Measurements from ENCODE around the gene STARD6. TPM values are rescaled to one million over a fixed set of nuclear protein-coding genes. Genes with fewer than 3 reads are reported as not detected.
"Not testable (repeated sequence)": the region's sequence is repeated elsewhere in the genome, so short reads cannot be mapped to it uniquely, and the experiment has no call there.

The STARD6 gene
- total RNA-seq, 1 donor from 2014 or later = 0.15 TPM

DNA sequence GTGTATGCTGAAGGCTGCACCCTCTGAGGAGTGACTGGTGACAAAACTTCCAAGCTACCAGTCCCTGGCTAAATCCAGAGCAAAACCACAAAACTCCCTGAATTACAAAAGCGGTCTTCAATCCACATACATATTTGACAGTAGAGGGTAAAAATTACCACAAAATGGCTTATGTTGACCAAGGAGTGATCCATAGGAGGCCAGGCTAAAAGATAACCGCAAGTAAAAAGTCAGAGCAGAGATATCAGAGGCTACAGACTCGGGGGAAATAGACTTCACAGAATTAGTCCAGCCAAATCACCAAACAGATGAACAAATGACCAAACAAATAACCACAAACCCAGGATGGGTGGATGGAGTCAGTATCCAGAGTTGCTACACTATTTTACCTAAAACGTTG is 19.4 kb downstream of the STARD6 start:
- DNase-seq (ENCODE audit: low read depth) = no peak

DNA sequence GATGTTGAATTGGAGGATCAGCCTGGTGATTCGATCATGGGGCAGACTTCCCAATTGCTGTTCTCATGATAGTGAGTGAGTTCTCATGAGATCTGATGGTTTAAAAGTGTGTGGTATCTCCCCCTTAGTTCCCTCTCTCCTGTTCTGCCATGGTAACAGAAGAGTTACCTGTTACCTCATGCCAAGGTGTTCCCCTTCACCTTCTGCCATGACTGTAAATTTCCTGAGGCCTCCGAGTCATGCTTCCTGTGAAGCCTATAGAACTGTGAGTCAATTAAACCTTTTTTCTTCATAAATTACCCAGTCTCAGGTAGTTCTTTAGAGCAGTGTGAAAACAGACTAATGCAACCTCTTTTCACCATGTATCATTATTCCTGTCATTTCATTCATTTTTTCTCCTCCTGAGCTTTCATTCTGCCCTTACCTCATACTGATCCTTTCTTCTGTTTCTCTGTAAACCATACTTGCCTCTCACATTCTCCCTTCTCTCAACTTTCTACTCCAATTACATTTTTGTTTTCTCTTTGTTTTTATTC is 22.0 kb downstream of the STARD6 start:
- no peak for DNase-seq (ENCODE audit: low read depth)

DNA sequence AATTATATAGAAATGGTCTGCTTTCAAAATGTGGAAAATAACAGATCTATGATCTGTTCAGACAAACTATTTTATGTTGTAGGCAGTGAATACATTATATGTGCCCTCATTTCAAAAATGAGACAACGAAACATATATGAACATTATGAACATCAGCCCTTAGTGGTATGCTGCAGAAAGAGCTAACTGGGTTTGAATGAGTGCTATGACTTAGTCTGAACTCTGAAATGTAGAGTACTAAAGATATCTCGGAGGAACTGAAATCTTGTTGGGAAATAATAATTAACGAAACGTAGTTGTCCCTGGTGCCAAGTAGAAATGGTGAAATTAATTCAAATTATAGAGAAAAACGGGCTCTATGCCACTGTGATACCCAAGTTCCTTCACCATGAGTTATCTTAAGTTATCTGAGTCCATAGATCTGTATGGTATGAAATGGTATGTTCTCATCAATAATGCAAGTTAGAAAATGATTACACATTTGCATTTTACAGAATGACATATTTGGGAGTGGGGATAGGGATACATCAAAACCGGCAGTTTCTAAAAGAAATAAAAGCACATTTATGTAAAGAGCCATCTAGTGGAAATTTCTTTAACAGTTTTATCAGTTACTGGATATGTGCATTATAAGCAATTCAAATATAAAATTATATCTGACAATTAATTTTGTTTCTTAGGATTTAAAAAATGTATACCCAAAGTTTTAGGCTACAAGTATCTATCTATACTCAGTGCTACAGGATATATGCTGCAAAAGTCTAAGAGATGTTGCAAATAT is 26.7 kb downstream of the STARD6 start:
- DNase-seq (ENCODE audit: low read depth) = peak; percentile 4

DNA sequence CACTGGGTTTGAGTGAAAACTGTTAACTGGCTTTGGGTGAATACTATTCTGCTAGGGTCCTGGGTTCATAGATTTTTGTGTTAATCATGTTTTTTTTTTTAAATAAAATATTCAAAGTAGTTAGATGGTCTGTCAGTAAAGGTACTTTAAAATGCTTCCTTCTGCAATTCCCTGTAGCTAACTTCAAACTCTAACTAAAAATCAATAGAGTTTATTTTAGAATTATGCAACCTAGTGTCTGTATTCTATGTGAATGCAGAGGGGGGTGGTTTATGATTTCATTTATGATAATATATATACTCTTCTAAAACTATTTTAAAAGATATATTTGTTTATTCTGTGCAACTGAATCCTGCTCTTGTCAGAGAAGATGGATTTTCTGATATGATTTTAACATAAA is 27.9 kb downstream of the STARD6 start:
- DNase-seq (ENCODE audit: low read depth) = no peak

DNA sequence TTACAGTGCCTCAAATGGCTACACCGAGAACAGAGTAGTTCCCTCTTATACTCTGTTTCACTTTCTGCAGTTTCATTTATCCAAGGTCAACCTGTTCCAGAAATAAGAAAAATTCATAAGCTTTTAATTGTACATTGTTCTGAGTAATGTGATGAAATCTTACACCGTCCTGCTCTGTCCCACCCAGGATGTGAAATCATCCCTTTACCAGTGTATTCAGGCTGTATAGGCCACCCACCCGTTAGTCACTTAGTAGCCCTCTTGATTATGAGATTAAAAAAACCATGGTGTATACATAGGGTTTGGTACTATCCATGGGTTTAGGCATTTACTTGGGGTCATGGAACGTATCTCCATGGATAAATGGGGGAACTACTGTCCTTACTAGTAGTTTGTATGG is 29.8 kb downstream of the STARD6 start:
- no peak for DNase-seq (ENCODE audit: low read depth)

DNA sequence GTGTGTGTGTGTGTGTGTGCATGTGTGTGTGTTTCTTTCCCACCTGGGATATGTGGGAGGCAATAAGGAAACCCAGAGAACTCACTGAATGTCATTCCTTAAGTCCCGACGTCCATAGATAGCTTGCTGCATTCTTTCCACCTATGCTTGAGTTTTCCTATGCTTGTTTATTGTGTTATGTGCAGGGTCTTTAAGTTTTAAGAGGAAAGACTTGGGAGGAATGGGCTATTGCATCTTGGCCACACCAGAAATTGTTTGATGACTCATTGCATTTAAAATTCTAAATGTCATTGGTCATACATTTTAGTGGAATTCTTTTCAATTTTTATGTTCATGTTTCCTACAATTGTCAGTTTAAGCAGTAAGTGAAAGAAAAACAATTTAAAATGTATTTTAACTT is 33.7 kb downstream of the STARD6 start:
- peak; percentile 8 for DNase-seq (ENCODE audit: low read depth)

DNA sequence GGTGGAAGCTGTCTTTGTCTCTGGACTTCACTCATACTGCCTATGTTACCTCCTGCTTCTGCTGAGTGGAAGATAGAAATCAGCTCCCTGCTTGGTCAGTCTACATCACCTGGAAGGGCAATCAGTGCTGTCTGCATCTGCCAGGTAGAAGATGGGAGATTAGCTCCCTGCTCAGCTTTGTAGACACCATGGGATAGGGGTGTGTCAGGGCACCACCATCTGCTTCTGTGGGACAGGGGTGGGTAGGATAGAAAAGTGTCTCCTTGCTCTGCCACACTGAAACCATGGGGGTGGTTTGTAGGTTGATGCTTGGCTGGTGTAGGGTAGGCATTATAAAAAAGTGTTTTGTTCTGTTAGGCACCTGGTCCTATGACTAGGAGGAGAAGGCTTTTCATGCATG is 34.1 kb downstream of the STARD6 start:
- DNase-seq (ENCODE audit: low read depth) = no peak

DNA sequence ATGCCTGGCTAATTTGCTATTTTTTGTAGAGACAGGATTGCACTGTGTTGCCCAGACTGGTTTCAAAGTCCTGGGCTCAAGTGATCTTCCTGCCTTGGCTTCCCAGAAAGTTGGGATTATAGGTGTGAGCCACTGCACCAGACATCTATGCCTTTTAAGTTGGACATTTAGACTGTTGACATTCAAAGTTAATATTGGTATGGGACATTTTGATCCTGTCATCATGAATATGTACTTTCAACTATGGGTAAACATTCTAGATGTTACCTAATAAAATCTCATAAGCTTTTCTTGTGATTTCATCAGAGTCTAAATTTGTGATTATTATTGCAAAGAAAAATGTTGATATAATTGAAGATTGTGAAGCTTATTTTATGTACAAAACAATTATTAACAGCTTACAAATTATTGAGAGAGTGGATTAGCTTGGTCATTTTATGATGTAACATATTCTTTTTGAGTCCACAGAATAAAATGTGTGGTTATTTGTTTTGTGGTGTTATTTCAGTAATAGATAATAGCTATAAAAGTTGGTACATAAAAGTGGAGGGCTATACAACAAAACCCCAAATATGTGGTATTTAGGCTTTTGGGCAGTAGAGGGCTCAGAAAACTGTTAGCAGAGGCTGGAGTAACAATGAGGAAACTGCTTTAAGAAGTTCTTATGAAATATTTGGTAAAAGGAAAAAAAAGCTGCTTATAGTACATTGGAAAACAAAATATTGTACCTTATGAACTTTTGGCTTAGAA is 41.4 kb downstream of the STARD6 start:
- peak; percentile 4 for DNase-seq (ENCODE audit: low read depth)

DNA sequence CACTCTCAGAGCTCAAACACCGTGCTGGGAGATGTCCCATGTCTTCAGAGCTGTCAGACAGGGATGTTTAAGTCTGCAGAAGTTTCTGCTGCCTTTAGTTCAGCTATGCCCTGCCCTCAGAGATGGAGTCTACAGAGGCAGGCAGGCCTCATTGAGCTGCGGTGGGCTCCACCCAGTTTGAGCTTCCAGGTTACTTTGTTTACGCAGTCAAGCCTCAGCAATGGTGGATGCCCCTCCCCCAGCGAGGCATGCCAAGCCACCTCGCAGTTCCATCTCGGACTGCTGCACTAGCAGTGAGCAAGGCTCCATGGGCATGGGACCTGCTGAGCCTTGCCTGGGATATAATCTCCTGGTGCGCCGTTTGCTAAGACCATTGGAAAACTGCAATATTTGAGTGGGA is 48.1 kb downstream of the STARD6 start:
- DNase-seq (ENCODE audit: low read depth) = not testable (repeated sequence)

DNA sequence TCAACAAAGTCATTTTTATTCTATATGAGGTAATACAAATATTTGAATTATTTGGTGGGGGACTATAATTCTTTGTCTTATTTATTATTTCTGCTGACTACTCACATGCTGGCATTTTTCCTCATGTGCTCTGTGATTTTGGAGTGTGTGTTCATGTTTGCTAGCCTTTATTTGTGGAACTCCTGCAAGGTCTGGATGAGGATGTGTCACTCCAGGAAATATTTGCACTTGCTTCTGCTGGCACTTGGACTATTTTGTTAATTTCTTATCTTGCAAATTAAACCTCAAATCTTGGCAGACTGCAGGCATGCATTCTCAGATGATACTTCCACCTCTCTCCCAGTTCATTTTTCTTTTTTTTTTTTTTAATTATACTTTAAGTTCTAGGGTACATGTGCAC is 54.2 kb downstream of the STARD6 start:
- no peak for DNase-seq (ENCODE audit: low read depth)

DNA sequence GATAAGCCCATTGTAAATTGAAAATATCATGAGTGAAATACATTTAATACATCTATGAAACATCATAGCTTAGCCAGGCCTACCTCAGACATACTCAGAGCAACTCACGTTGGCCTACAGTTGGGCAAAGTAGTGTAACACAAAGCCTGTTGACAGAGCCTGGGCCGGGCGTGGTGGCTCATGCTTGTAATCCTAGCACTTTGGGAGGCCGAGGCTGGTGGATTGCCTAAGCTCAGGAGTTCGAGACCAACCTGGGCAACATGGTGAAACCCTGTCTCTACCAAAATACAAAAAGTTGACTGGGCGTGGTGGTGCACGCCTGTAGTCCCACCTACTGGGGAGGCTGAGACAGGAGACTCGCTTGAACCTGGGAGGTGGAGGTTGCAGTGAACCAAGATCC is 58.7 kb downstream of the STARD6 start:
- DNase-seq (ENCODE audit: low read depth) = not testable (repeated sequence)

DNA sequence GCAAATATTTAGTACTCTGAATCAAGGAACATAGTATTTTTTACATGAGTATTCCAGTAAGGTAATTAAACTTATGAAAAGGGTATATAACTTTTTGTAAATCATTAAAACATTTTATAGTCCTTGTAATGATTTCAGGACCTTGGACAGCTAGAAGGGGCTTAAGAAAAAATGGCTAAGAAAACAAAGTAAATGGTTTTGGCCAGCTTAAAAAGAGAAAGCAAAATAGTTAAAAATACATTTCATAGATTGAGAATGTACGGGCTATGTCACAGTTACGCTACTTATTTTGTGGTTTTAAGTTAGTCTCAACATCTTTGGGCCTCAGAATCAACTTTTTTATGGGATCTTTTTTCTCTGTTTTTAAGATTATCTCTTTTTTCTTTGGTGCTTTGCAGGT is 61.6 kb downstream of the STARD6 start:
- peak; percentile 40 for DNase-seq (ENCODE audit: low read depth)

DNA sequence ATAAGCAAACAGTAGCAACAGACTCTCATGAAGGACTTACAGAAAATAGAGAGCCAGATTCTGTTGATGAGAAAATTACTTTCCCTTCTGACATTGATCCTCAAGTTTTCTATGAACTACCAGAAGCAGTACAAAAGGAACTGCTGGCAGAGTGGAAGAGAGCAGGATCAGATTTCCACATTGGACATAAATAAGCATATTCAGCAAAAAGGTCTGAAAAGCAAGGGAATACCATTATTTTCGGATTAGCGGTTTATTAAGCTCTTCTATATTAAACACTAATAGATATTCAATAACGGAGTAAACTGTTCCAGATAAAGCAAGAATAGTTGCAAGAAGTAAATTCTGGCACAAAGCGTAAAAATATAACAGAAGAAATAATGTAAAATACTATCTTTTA is 63.4 kb downstream of the STARD6 start:
- DNase-seq (ENCODE audit: low read depth) = no peak

DNA sequence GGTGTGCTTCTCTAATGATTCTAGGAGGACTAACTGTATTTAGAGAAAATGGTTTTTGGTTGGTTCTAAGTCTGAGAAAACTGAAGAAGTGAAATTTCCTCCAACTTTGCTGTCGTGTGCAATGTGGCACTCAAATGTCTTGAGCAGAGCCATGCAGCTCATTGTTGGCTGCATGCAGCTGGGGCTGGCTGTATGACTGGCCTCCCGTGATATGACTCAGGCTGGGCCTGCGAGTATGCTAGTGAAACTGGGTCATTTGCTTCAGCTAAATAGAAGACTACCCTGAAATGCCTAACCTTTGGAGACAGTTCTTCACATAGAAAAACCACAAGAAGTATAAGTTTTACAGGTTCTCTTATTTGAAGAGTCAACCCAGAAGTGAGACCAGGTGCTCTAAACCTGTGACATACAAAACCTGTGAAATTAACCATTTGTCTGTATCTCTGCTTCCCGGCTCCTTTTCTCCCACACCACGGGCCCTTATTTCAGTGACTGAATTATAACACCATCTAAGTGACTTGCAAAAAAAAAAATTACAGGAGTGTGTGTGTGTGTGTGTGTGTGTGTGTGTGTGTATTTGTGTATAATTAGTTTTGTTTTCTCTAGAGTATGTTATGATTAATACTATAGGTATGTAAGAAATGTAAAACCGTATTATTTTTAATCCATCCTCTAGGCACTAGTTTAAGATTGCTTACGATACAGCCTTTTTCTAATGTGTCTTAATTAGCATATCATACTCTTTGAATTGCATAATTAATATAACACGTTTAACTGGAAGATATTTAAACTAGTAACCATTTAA is 72.5 kb downstream of the STARD6 start:
- DNase-seq (ENCODE audit: low read depth) = peak; percentile 77

DNA sequence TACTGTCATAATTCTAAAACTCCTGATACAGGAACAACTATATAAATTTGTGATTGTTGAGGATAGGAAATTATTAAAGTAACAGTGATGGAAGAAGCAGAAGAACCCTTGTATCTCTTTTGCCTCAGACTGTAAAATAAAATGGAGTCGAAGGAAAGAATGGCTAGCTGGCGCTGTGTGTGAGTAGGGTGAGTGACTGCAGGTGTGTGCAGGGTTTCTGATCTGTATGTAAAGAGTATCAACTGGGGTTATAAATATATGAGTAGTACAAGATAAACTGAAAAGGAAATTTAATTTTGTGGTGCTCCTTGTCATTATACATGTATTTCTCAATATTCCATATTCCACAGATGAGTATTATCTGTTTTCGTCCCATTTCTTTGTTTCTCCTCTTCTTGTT is 73.1 kb downstream of the STARD6 start:
- DNase-seq (ENCODE audit: low read depth) = no peak

DNA sequence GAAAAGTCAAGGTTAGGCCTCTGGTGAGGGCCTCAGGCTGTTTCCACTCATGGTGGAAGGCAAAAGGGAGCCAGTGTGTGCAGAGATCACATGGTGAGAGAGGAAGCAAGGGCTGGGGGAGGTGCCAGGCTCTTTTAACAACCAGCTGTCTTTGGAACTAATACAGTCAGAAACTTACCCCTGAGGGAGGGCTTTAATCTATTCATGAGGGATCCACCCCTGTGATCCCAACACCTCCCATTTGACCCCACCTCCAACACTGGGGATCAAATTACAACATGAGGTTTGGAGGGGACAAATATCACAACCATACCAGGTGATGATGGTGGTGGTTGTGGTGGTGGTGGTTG is 77.5 kb downstream of the STARD6 start:
- no peak for DNase-seq (ENCODE audit: low read depth)

DNA sequence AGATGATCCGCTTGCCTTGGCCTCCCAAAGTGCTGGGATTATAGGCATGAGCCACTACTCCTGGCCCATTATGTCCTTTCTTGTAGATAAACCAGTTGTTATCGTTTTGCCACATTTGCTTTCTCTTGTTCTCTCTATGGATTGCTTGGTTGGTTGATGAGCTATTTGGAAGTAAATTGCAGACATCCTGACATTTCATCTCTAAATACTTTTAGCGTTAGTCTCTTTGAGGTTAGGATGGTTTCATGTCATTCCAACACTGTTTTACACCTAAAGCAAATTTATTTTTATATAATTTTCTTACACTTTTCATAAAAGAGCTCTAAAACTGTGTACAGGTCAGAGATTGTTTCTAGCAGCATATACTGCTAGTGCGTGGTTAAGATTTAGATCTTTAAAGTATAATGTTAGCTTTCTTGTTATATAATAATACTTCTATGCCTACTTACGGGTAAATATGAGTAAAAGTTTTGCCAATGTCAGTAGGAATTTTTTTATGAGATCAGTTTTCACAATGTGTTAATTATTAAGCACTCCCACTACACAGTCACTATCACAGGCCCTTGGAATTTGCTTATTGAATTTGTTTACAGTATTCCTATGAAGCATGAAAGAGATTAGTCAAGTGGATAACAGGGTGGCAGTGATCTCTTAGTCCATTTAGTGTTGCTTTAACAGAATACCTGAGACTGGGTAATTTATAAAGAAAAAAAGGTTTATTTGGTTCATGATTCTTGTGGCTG is 78.0 kb downstream of the STARD6 start:
- DNase-seq (ENCODE audit: low read depth) = peak; percentile 97

DNA sequence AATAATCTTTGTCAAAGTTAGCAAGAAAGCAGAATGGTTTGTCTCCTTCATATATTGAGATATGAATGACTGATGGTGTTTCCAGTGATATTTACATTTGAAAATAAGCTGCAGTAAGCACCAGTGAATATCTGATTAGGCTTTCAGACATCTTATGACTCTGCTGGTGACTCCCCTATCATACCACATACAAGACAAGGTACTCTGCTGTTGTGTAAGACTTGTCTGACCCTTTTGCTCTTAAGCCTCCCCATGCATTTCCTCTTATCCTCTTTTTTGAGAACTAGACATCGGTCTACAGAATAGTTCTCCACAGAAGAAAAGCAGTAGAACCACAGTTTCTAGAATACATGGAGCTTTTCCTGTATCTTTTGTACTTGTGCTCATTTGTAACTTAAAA is 79.0 kb downstream of the STARD6 start:
- DNase-seq (ENCODE audit: low read depth) = peak; percentile 57

DNA sequence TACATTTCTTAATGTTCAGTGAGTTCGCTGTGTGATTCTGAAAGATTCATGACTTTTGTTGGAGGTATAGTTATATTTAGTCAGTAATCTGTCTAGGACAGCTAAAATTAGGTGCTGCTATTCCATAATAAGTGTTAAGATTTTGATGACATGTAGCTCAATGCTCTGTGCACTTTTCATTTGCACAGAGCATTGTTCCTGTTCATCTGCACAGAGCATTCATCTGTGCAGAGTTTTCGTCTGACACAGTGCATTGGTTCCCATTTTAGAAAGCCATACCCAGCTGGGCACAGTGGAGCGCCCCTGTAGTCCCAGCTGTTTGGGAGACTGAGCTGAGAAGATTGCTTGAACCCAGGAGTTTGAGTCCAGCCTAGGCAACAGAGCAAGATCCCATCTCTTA is 79.8 kb downstream of the STARD6 start:
- no peak for DNase-seq (ENCODE audit: low read depth)
